HG03469 (cell line): ENCODE data around the gene DYRK1A.
"Not testable (repeated sequence)": the region's sequence is repeated elsewhere in the genome, so short reads cannot be mapped to it uniquely, and the experiment has no call there.

Experiments
- ATAC-seq: cut with Tn5 transposase; IDR thresholded peaks from one replicate; pipeline ENCODE4 v1.9.1; 2021; ENCODE audit warnings: mild to moderate bottlenecking, moderate library complexity, moderate number of reproducible peaks; ENCODE audit not compliant: unreplicated experiment

The DYRK1A gene

GRCh38 chr21:37547615-37548200 is 181.1 kb downstream of the DYRK1A start:
- no peak for ATAC-seq

- no peak for ATAC-seq
Observed at GRCh38 chr21:37548521-37548981, 182.0 kb downstream of the DYRK1A start.

- not testable (repeated sequence) for ATAC-seq
Observed at GRCh38 chr21:37549730-37550129, 183.2 kb downstream of the DYRK1A start.

- ATAC-seq: no peak
Observed at GRCh38 chr21:37550157-37550556, 183.6 kb downstream of the DYRK1A start.

- ATAC-seq: no peak
Observed at GRCh38 chr21:37550618-37551330, 184.2 kb downstream of the DYRK1A start.

GRCh38 chr21:37551331-37551992 is 184.9 kb downstream of the DYRK1A start:
- no peak for ATAC-seq

- no peak for ATAC-seq
Observed at GRCh38 chr21:37551993-37552355, 185.4 kb downstream of the DYRK1A start.

- no peak for ATAC-seq
Observed at GRCh38 chr21:37552496-37553029, 186.0 kb downstream of the DYRK1A start.

- ATAC-seq: no peak
Observed at GRCh38 chr21:37553078-37553481, 186.5 kb downstream of the DYRK1A start.

GRCh38 chr21:37554661-37555379 is 188.2 kb downstream of the DYRK1A start:
- ATAC-seq: no peak

- no peak for ATAC-seq
Observed at GRCh38 chr21:37555672-37556261, 189.2 kb downstream of the DYRK1A start.

- ATAC-seq: peak; percentile 94
Observed at GRCh38 chr21:37557261-37557950, 190.8 kb downstream of the DYRK1A start.

- ATAC-seq: no peak
Observed at GRCh38 chr21:37558676-37559211, 192.2 kb downstream of the DYRK1A start.

- no peak for ATAC-seq
Observed at GRCh38 chr21:37560385-37560784, 193.8 kb downstream of the DYRK1A start.

GRCh38 chr21:37561506-37561905 is 194.9 kb downstream of the DYRK1A start:
- ATAC-seq: no peak

GRCh38 chr21:37561941-37562919 is 195.7 kb downstream of the DYRK1A start:
- no peak for ATAC-seq

GRCh38 chr21:37562920-37563640 is 196.5 kb downstream of the DYRK1A start:
- ATAC-seq: peak; percentile 9
